T-helper 1 cell treated with Interleukin-12 subunit alpha and Interleukin-12 subunit beta and Interleukin-4 antibody, amounts not matched to agents 30 ng/mL and 1 ng/mL, for 36 hours (primary cell): ENCODE data around the gene PRPF6. TPM values are rescaled to one million over a fixed set of nuclear protein-coding genes. Genes with fewer than 3 reads are reported as not detected.
"Not testable (repeated sequence)": the region's sequence is repeated elsewhere in the genome, so short reads cannot be mapped to it uniquely, and the experiment has no call there.

ENCODE experiments used
- intact Hi-C: fragments of 100-400 bp; cut with micrococcal nuclease; formaldehyde crosslinking; loops from one replicate; pipeline ENCODE4 v1.15.1; 2024
- total RNA-seq: library from RNA; stranded (reverse); gene quantifications from 2 replicates; pipeline ENCODE4 v1.2.3, GENCODE V29; 2022

The PRPF6 gene
- total RNA-seq, 1 donor from 2014 or later, result 85.6 TPM

GRCh38 chr20:63971960-63972311 is 9.0 kb upstream of the PRPF6 start:
- intact Hi-C loops, result loop anchor here (5.0 kb wide), 1 partner anchor 435 kb away; the partner anchor contains the start of gene PTK6

- intact Hi-C loops, result loop anchor here (1.0 to 5.0 kb wide), 2 partner anchors 186 to 435 kb away; partner anchors contain the start of gene PTK6
Measured at GRCh38 chr20:63972312-63973159, 8.4 kb upstream of the PRPF6 start.

DNA sequence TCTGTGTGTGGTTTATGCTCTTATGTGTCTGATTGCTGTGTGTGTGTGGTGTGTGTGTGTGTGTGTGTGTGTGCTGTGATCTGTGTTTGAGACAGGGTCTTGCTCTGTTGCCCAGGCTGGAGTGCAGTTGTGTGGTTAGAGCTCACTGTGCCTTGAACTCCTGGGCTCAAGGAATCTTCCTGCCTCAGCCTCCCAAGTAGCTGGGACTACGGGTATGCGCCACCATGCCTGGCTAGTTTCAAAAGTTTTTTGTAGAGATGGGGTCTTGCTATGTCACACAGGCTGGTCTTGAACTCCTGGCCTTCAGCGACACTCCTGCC is 7.8 kb upstream of the PRPF6 start:
- intact Hi-C loops, result loop anchor here (1.0 to 5.0 kb wide), 2 partner anchors 187 to 436 kb away; partner anchors contain the start of gene PTK6

GRCh38 chr20:63973636-63974401 is 7.1 kb upstream of the PRPF6 start:
- intact Hi-C loops, result loop anchor here (1.0 to 5.0 kb wide), 3 partner anchors 188 to 478 kb away; partner anchors contain the start of gene PTK6

- intact Hi-C loops, result loop anchor here (1.0 to 5.0 kb wide), 2 partner anchors 437 to 478 kb away; partner anchors contain the start of gene PTK6
Measured at GRCh38 chr20:63974402-63975200, 6.3 kb upstream of the PRPF6 start.

DNA sequence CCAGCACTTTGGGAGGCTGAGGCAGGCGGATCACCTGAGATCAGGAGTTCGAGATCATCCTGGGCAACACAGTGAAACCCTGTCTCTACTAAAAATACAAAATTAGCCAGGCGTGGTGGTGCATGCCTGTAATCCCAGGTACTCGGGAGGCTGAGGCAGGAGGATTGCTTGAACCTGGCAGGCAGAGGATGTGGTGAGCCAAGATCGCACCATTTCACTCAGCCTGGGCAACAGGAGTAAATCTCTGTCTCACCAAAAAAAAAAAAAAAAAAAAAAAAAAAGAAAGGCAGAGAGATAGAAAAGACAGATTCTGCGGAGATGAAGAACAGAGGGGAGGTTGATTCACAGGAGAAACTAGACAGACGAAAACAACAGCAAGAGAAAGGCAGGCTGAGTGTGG is 4.4 kb upstream of the PRPF6 start:
- intact Hi-C loops, result not testable (repeated sequence)

DNA sequence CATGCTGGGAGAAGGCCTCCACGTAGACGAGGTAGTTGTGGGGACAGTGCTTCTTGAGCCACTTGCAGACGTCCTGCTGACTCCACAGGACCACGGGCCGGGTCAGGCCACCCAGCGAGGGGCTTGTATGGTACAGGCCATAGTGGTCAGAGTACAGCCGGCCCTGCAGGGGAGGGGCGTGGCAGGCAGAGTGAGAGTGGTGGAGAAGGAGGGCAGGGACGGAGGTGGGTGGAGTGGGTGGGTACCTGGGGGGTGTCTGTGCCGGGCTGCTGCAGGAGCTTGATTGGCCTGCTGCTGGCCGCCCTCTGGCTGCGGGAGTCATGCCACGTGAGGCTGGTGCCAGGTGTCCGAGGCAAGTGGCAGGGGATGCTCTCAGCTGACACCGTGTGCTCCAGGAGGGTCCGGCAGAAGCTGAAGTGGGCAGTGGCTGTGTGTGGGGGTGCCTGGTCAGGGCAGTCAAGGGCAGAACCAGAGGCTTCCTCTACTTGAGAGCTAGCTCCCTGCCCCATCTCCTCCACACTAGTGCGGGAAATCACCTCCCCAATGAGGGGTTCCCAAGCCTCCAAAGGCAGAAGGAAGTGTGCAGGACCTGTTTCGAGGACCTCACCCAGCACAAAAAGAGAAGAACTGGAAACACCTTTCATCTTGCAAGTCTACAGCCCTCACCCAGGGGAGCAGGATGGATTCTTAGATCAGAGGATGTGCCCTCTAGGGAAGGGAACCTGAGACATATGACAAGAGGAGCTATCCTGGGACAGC is 3.8 kb upstream of the PRPF6 start:
- intact Hi-C loops, result no loop called here

GRCh38 chr20:63977739-63978276 is 3.1 kb upstream of the PRPF6 start:
- intact Hi-C loops, result loop anchor here (1.0 kb wide), 1 partner anchor 8 kb away; no protein-coding TSS in a partner anchor

DNA sequence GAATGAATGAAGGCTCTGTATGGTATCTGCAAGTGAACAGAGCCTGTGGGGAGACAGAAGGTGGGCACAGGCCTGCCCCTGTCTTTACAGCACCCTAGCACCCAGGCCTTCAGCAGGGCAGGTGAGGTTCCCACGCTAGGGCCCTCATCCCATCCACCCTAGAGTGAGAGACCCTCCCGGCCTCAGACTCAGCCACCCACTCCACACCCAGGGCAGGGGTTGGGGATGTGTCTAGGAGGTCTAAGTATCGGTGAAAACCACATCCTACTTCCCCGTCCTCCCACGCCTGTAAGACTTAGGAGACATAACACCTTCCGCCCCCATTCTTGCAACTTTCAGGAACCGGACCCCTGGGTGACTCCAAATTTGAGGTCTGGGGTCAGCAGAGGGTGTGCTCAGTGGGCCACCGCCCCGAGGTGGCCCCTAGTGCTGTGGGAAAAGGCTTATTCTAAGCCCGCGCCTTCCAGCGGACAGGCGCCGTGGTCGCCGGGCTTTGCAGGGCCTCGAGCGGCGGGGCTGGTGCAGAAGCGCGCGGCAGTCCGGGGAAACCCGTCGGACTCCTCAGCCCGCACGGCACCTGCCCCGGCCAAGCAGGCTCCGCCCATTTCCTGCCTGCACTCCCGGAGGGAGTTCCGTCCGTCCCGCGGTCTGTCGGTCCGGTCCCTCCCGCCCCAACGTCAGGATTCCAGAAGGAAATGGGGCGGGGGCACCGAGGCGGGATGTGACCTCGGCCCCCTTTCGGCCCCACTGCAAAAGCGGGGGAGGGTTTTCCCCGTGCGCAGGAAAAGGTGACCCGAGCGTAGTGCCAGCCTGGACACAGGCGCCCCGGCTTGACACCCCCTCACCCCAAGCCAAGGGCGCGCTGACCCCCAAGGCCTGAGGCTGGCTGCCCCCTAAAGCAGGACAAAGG is 2.4 kb upstream of the PRPF6 start:
- intact Hi-C loops, result loop anchor here (1.0 kb wide), 1 partner anchor 8 kb away; no protein-coding TSS in a partner anchor

DNA sequence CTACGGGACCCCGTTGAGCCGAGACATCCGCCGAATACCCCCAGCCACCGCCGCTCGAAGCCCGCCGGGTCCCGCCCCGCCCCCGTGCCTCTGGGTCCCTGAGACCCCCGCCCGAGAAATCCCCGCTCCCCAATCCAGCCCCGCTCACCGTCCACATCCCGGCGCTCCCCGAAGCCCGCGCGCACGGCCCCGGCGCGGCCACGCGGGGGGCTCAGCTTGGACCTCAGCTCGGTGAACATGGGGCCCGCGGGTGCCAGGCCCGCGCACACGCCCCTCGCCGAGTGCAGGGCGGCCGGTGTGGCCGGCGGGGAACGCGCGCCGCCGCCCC is 1.7 kb upstream of the PRPF6 start:
- intact Hi-C loops, result no loop called here

DNA sequence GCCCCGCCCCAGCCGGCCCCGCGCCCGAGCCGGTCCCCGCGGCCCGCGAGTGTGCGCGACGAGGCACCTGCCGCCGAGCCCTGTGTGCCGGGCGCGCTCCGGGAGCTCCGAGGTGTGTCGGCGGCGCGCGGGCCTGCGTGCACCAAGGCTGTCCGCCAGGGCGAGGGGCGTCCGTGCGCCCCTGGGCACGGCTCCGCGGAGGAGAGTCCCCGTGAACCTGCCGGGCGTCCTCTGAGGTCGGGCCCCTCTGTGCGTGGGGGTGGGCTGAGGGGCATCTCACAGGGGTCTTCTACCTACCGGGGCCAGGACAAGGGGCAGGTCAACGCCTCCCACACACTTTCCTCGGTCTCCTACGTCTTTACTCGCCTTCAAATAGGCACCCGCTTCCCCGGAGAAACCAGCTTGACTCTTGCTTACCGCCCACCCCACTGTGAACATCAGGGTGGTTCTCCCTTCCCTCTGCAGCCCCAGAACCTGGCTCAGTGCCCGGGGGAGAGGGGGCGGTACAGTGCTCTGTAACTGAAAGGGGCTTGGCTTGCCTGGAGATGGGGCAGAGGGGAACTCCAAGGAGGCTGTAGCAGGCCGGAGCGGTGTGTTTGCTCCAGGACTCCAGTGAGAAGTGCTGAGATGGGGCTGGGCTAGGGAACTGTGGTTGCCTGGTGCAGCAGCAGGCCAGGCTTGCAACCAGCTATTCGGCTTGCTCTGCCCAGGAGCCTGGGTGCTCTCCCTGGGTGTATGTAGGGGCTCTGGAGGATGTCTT is 1.2 kb upstream of the PRPF6 start, which contains the start of gene SAMD10:
TSS of gene SAMD10 (minus strand) at position 86 of the 760 bp plus-strand sequence. CDS start 175 bp downstream, outside the sequence.
- intact Hi-C loops, result loop anchor here (1.0 to 2.0 kb wide), 6 partner anchors 31 to 273 kb away; partner anchors contain the start of genes ARFRP1, DNAJC5 and TCEA2

GRCh38 chr20:63980317-63980805 is 571 bp upstream of the PRPF6 start:
- intact Hi-C loops, result loop anchor here (1.0 to 2.0 kb wide), 6 partner anchors 30 to 274 kb away; partner anchors contain the start of genes ARFRP1, DNAJC5 and TCEA2

DNA sequence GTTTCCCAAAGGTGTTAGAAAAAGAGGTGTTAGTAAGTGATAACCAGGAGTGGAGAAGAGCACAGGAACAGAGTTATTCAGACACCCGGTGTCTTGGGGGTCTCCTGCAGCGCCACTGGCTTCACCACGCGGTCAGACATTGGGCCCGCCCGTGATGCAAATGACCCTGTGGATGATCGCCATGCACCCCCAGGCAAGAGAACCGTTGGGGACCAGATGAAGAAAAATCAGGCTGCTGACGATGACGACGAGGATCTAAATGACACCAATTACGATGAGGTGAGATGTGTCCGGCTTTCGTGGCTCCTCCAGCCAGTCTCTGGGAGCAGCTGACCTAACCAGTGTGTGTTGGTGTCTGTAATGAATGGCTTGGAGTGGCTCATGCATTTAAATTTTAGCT is 2.0 kb downstream of the PRPF6 start:
- intact Hi-C loops, result no loop called here

GRCh38 chr20:64000906-64001305 is 20.0 kb downstream of the PRPF6 start:
- intact Hi-C loops, result no loop called here

GRCh38 chr20:64001607-64002011 is 20.7 kb downstream of the PRPF6 start:
- intact Hi-C loops, result no loop called here

GRCh38 chr20:64003960-64004725 is 23.2 kb downstream of the PRPF6 start:
- intact Hi-C loops, result no loop called here

- intact Hi-C loops, result no loop called here
Measured at GRCh38 chr20:64005394-64005793, 24.5 kb downstream of the PRPF6 start.
